HEK293 (cell line): Measurements from ENCODE around the gene RPRD1B.

ENCODE experiments used
- CTCF ChIA-PET: fragments of 350-600 bp; formaldehyde crosslinking; extraction: SDS; loops from one replicate; lab custom pipeline; 2021; ENCODE audit warnings: antibody characterized with exemption; lab: Yijun Ruan, JAX
- POLR2A ChIA-PET: fragments of 300-600 bp; formaldehyde crosslinking; extraction: SDS; loops from one replicate; lab custom pipeline; 2020; ENCODE audit warnings: antibody characterized with exemption, inconsistent platforms; lab: Yijun Ruan, JAX
- H3K27ac ChIP-seq: fragments of 200-500 bp; sonication (Bioruptor generic); 2 replicates; pipeline ENCODE4 v1.5.1; 2014; ENCODE audit warnings: low read depth, low read length, control low read depth, inconsistent platforms; ENCODE audit errors: extremely low read depth
- H3K36me3 ChIP-seq, 2 experiments: fragments of 200-500 bp in 1 of 2; sonication (Bioruptor generic) in 1 of 2; 1 replicate in 1 of 2; 2 replicates in 1 of 2; pipeline ENCODE4 v1.5.1; 2014 to 2017; ENCODE audit warnings: inconsistent platforms in 2 of 2, low read length in 2 of 2; ENCODE audit not compliant: control insufficient read depth in 2 of 2, insufficient read depth in 1 of 2
- H3K4me1 ChIP-seq: fragments of 200-500 bp; sonication (Bioruptor generic); 2 replicates; pipeline ENCODE4 v1.5.1; 2014; ENCODE audit warnings: mild to moderate bottlenecking, low read length, inconsistent platforms; ENCODE audit not compliant: control insufficient read depth, insufficient read depth
- H3K4me3 ChIP-seq: 2 replicates; pipeline ENCODE4 v1.5.1; 2011; ENCODE audit warnings: low read depth, mild to moderate bottlenecking, control low read depth, low read length, moderate library complexity
- H3K9me3 ChIP-seq: fragments of 200-500 bp; sonication (Bioruptor generic); 2 replicates; pipeline ENCODE4 v1.5.1; 2014; ENCODE audit warnings: low read depth, low read length, inconsistent platforms; ENCODE audit not compliant: control insufficient read depth, insufficient read depth
- HIC1 ChIP-seq: fragments of 450-650 bp; formaldehyde crosslinking; IDR thresholded peaks from 2 replicates; pipeline ENCODE4 v1.5.1; 2016; ENCODE audit warnings: missing biosample characterization, missing genetic modification characterization
- IKZF3 ChIP-seq: fragments of 450-650 bp; IDR thresholded peaks from 2 replicates; pipeline ENCODE4 v1.5.0; 2018; ENCODE audit warnings: missing biosample characterization, mild to moderate bottlenecking, missing genetic modification characterization, moderate library complexity
- INSM2 ChIP-seq: fragments of 450-650 bp; formaldehyde crosslinking; IDR thresholded peaks from 2 replicates; pipeline ENCODE4 v1.5.1; 2016; ENCODE audit warnings: missing biosample characterization, missing genetic modification characterization
- KLF1 ChIP-seq: fragments of 450-650 bp; formaldehyde crosslinking; IDR thresholded peaks from 2 replicates; pipeline ENCODE4 v1.5.1; 2016; ENCODE audit warnings: missing biosample characterization, missing genetic modification characterization
- OSR2 ChIP-seq: fragments of 450-650 bp; formaldehyde crosslinking; IDR thresholded peaks from 2 replicates; pipeline ENCODE4 v1.5.1; 2016; ENCODE audit warnings: missing biosample characterization, missing genetic modification characterization
- OVOL3 ChIP-seq: fragments of 450-650 bp; formaldehyde crosslinking; IDR thresholded peaks from 2 replicates; pipeline ENCODE4 v1.5.1; 2016; ENCODE audit warnings: missing biosample characterization, missing genetic modification characterization
- SCRT1 ChIP-seq: fragments of 450-650 bp; formaldehyde crosslinking; IDR thresholded peaks from 2 replicates; pipeline ENCODE4 v1.5.1; 2016; ENCODE audit warnings: missing biosample characterization, missing genetic modification characterization, borderline replicate concordance
- SP2 ChIP-seq: fragments of 450-650 bp; formaldehyde crosslinking; IDR thresholded peaks from 2 replicates; pipeline ENCODE4 v1.5.1; 2016; ENCODE audit warnings: missing biosample characterization, missing genetic modification characterization
- TCF7L2 ChIP-seq: IDR thresholded peaks from 2 replicates; pipeline ENCODE4 v1.6.1; 2011; ENCODE audit warnings: low read depth, mild to moderate bottlenecking, inconsistent platforms, low read length, moderate library complexity, borderline replicate concordance
- ZBTB44 ChIP-seq: fragments of 450-650 bp; IDR thresholded peaks from 2 replicates; pipeline ENCODE4 v1.5.1; 2018; ENCODE audit warnings: missing biosample characterization, mild to moderate bottlenecking, missing genetic modification characterization
- ZFHX2 ChIP-seq: fragments of 450-650 bp; formaldehyde crosslinking; conservative IDR thresholded peaks from 2 replicates; pipeline ENCODE4 v1.5.1; 2016; ENCODE audit warnings: missing biosample characterization, missing genetic modification characterization
- ZFP3 ChIP-seq: fragments of 450-650 bp; formaldehyde crosslinking; IDR thresholded peaks from 2 replicates; pipeline ENCODE4 v1.5.1; 2016; ENCODE audit warnings: low read depth, missing biosample characterization, missing genetic modification characterization
- ZFP37 ChIP-seq: fragments of 450-650 bp; formaldehyde crosslinking; IDR thresholded peaks from 2 replicates; pipeline ENCODE4 v1.5.1; 2016; ENCODE audit warnings: missing biosample characterization, missing genetic modification characterization
- ZNF10 ChIP-seq: fragments of 450-650 bp; formaldehyde crosslinking; IDR thresholded peaks from 2 replicates; pipeline ENCODE4 v1.5.1; 2017; ENCODE audit warnings: missing biosample characterization, missing genetic modification characterization
- ZNF169 ChIP-seq: fragments of 450-650 bp; formaldehyde crosslinking; IDR thresholded peaks from 2 replicates; pipeline ENCODE4 v1.5.1; 2016; ENCODE audit warnings: missing biosample characterization, missing genetic modification characterization
- ZNF174 ChIP-seq: fragments of 450-650 bp; formaldehyde crosslinking; IDR thresholded peaks from 2 replicates; pipeline ENCODE4 v1.5.0; 2017; ENCODE audit warnings: missing biosample characterization, mild to moderate bottlenecking, missing genetic modification characterization
- ZNF391 ChIP-seq: fragments of 450-650 bp; formaldehyde crosslinking; IDR thresholded peaks from 2 replicates; pipeline ENCODE4 v1.5.1; 2016; ENCODE audit warnings: low read depth, missing biosample characterization, missing genetic modification characterization, borderline replicate concordance
- ZNF571 ChIP-seq: fragments of 450-650 bp; formaldehyde crosslinking; IDR thresholded peaks from 2 replicates; pipeline ENCODE4 v1.5.0; 2017; ENCODE audit warnings: missing biosample characterization, missing genetic modification characterization
- ZNF621 ChIP-seq: fragments of 450-650 bp; formaldehyde crosslinking; IDR thresholded peaks from 2 replicates; pipeline ENCODE4 v1.5.1; 2017; ENCODE audit warnings: missing biosample characterization, missing genetic modification characterization
- ZNF623 ChIP-seq: fragments of 450-650 bp; formaldehyde crosslinking; IDR thresholded peaks from 2 replicates; pipeline ENCODE4 v1.5.1; 2016; ENCODE audit warnings: missing biosample characterization, missing genetic modification characterization
- ZNF629 ChIP-seq: fragments of 450-650 bp; formaldehyde crosslinking; IDR thresholded peaks from 2 replicates; pipeline ENCODE4 v1.5.1; 2017; ENCODE audit warnings: missing biosample characterization, missing genetic modification characterization
- ZNF639 ChIP-seq: fragments of 450-650 bp; formaldehyde crosslinking; IDR thresholded peaks from 2 replicates; pipeline ENCODE4 v1.5.1; 2016; ENCODE audit warnings: missing biosample characterization, missing genetic modification characterization
- ZNF645 ChIP-seq: fragments of 450-650 bp; formaldehyde crosslinking; IDR thresholded peaks from 2 replicates; pipeline ENCODE4; 2016; ENCODE audit warnings: missing biosample characterization, missing genetic modification characterization
- ZNF658 ChIP-seq: fragments of 450-650 bp; formaldehyde crosslinking; IDR thresholded peaks from 2 replicates; pipeline ENCODE4; 2016; ENCODE audit warnings: missing biosample characterization, missing genetic modification characterization
- ZNF670 ChIP-seq: fragments of 450-650 bp; formaldehyde crosslinking; IDR thresholded peaks from 2 replicates; pipeline ENCODE4 v1.5.1; 2016; ENCODE audit warnings: missing biosample characterization, missing genetic modification characterization, low read depth
- ZNF837 ChIP-seq: fragments of 450-650 bp; formaldehyde crosslinking; IDR thresholded peaks from 2 replicates; pipeline ENCODE4 v1.5.1; 2016; ENCODE audit warnings: missing biosample characterization, missing genetic modification characterization
- ZSCAN16 ChIP-seq: fragments of 450-650 bp; formaldehyde crosslinking; IDR thresholded peaks from 2 replicates; pipeline ENCODE4 v1.5.1; 2016; ENCODE audit warnings: missing biosample characterization, missing genetic modification characterization
- ZSCAN30 ChIP-seq: fragments of 450-650 bp; IDR thresholded peaks from 2 replicates; pipeline ENCODE4 v1.5.1; 2018; ENCODE audit warnings: missing biosample characterization, mild to moderate bottlenecking, missing genetic modification characterization, moderate library complexity

The RPRD1B gene

GRCh38 chr20:38033330-38034107, at the start of gene RPRD1B, which contains the start of gene TTI1:
Gene RPRD1B, plus strand, starts transcription at chr20:38033746. Its CDS starts 202 bp downstream, at chr20:38033948.
Gene TTI1, minus strand, starts transcription at chr20:38033456. Its CDS starts 19,640 bp downstream, at chr20:38013816.
- Histone ChIP-seq H3K27ac (peak within 1 kb of the TSS; percentile 80), H3K9me3 (no peaks in the 10 kb centered on the region), H3K4me3 (peak within 1 kb of the TSS; percentile 90), H3K4me1 (no peaks in the 10 kb centered on the region), H3K36me3 (peaks cover 8 to 50% of the 10 kb centered on the region in 2 experiments; a peak in 2 of 3 replicates)
- CTCF ChIA-PET, result interaction anchor here (0.8 to 1.7 kb wide), 5 partner anchors 14 to 188 kb away, joined by 3 to 7 read pairs (median 4); no protein-coding TSS in a partner anchor
- POLR2A ChIA-PET, result interaction anchor here (0.6 to 2.5 kb wide), 10 partner anchors 9 to 340 kb away, joined by 3 to 12 read pairs (median 4); partner anchors contain the start of gene CTNNBL1
- peak; percentile 36; the same call in 1 of the 2 replicates for TF ChIP-seq ZNF645 (tag by site-specific recombination)
- TF ChIP-seq ZSCAN16 (tag by site-specific recombination), result no peak
- TF ChIP-seq ZNF10, result no peak
- TF ChIP-seq ZBTB44 (tag by site-specific recombination), result no peak
- TF ChIP-seq ZNF174 (tag by site-specific recombination), result no peak
- TF ChIP-seq ZNF621 (tag by site-specific recombination), result no peak
- TF ChIP-seq ZFP3 (tag by site-specific recombination), result no peak
- TF ChIP-seq ZFHX2 (tag by site-specific recombination), result peak; percentile 41; the same call in 1 of the 2 replicates
- no peak for TF ChIP-seq KLF1
- no peak for TF ChIP-seq ZNF571 (tag by site-specific recombination)
- peak; percentile 34; the same call in 1 of the 2 replicates for TF ChIP-seq ZNF391 (tag by site-specific recombination)
- TF ChIP-seq TCF7L2, result no peak
- TF ChIP-seq ZNF629, result peak; percentile 77
- TF ChIP-seq HIC1, result no peak
- TF ChIP-seq ZNF658 (tag by site-specific recombination), result no peak
- TF ChIP-seq ZFP37 (tag by site-specific recombination), result 0 out of 2 replicates have a peak, but pooled peaks have one; percentile 60
- TF ChIP-seq ZNF169 (tag by site-specific recombination), result no peak
- TF ChIP-seq ZNF639 (tag by site-specific recombination), result peak; percentile 85
- TF ChIP-seq OSR2 (tag by site-specific recombination), result peak; percentile 9; the same call in 1 of the 2 replicates
- TF ChIP-seq SCRT1 (tag by site-specific recombination), result no peak
- TF ChIP-seq OVOL3 (tag by site-specific recombination), result peak; percentile 46; the same call in 1 of the 2 replicates
- TF ChIP-seq ZNF837, result no peak
- 0 out of 2 replicates have a peak, but pooled peaks have one; percentile 8 for TF ChIP-seq ZNF623 (tag by site-specific recombination)
- TF ChIP-seq SP2 (tag by site-specific recombination), result peak; percentile 81
- TF ChIP-seq INSM2 (tag by site-specific recombination), result peak; percentile 36; the same call in 1 of the 2 replicates
- TF ChIP-seq IKZF3 (tag by site-specific recombination), result 0 out of 2 replicates have a peak, but pooled peaks have one; percentile 36
- TF ChIP-seq ZNF670 (tag by site-specific recombination), result no peak
- TF ChIP-seq ZSCAN30, result 0 out of 2 replicates have a peak, but pooled peaks have one; percentile 15
